ENCODE measurements around the gene HAT1.
"Not testable (repeated sequence)": the region's sequence is repeated elsewhere in the genome, so short reads cannot be mapped to it uniquely, and the experiment has no call there.

HAT1 gene

GRCh38 chr2:171922230-171923022, at the start of gene HAT1:
HAT1 (plus strand) TSS chr2:171922461; CDS start chr2:171922501, 40 bp downstream.
- in situ Hi-C loops (cut with HindIII; ENCODE audit: low sequenced_read_pairs) = no loop called here

- in situ Hi-C loops (cut with HindIII; ENCODE audit: low sequenced_read_pairs) = no loop called here
Measured at GRCh38 chr2:171874517-171874916, 47.7 kb upstream of the HAT1 start.

- in situ Hi-C loops (cut with HindIII; ENCODE audit: low sequenced_read_pairs) = no loop called here
Measured at GRCh38 chr2:171874963-171875362, 47.3 kb upstream of the HAT1 start.

GRCh38 chr2:171878481-171878993, 43.7 kb upstream of the HAT1 start:
- in situ Hi-C loops (cut with HindIII; ENCODE audit: low sequenced_read_pairs) = no loop called here

GRCh38 chr2:171879865-171880264, 42.4 kb upstream of the HAT1 start:
- in situ Hi-C loops (cut with HindIII; ENCODE audit: low sequenced_read_pairs) = no loop called here

GRCh38 chr2:171880774-171881173, 41.5 kb upstream of the HAT1 start:
- in situ Hi-C loops (cut with HindIII; ENCODE audit: low sequenced_read_pairs) = no loop called here

- in situ Hi-C loops (cut with HindIII; ENCODE audit: low sequenced_read_pairs) = no loop called here
Measured at GRCh38 chr2:171882089-171882769, 40.0 kb upstream of the HAT1 start.

- in situ Hi-C loops (cut with HindIII; ENCODE audit: low sequenced_read_pairs) = no loop called here
Measured at GRCh38 chr2:171883275-171883893, 38.9 kb upstream of the HAT1 start.

- in situ Hi-C loops (cut with HindIII; ENCODE audit: low sequenced_read_pairs) = no loop called here
Measured at GRCh38 chr2:171889333-171889732, 32.9 kb upstream of the HAT1 start.

- in situ Hi-C loops (cut with HindIII; ENCODE audit: low sequenced_read_pairs) = no loop called here
Measured at GRCh38 chr2:171889808-171890207, 32.5 kb upstream of the HAT1 start.

- in situ Hi-C loops (cut with HindIII; ENCODE audit: low sequenced_read_pairs) = no loop called here
Measured at GRCh38 chr2:171893196-171893823, 29.0 kb upstream of the HAT1 start.

GRCh38 chr2:171893824-171894611, 28.2 kb upstream of the HAT1 start, which contains the start of gene SLC25A12:
SLC25A12 (minus strand) TSS chr2:171894244; CDS start chr2:171894214, 30 bp downstream.
- in situ Hi-C loops (cut with HindIII; ENCODE audit: low sequenced_read_pairs) = no loop called here

GRCh38 chr2:171894612-171894947, 27.7 kb upstream of the HAT1 start:
- in situ Hi-C loops (cut with HindIII; ENCODE audit: low sequenced_read_pairs) = no loop called here

GRCh38 chr2:171895786-171896185, 26.5 kb upstream of the HAT1 start:
- in situ Hi-C loops (cut with HindIII; ENCODE audit: low sequenced_read_pairs) = no loop called here

GRCh38 chr2:171899623-171900282, 22.5 kb upstream of the HAT1 start:
- in situ Hi-C loops (cut with HindIII; ENCODE audit: low sequenced_read_pairs) = not testable (repeated sequence)

GRCh38 chr2:171902840-171903420, 19.3 kb upstream of the HAT1 start:
- in situ Hi-C loops (cut with HindIII; ENCODE audit: low sequenced_read_pairs) = no loop called here

- in situ Hi-C loops (cut with HindIII; ENCODE audit: low sequenced_read_pairs) = no loop called here
Measured at GRCh38 chr2:171908235-171908634, 14.0 kb upstream of the HAT1 start.

GRCh38 chr2:171909266-171909665, 13.0 kb upstream of the HAT1 start:
- in situ Hi-C loops (cut with HindIII; ENCODE audit: low sequenced_read_pairs) = no loop called here

- in situ Hi-C loops (cut with HindIII; ENCODE audit: low sequenced_read_pairs) = no loop called here
Measured at GRCh38 chr2:171910494-171910893, 11.8 kb upstream of the HAT1 start.

- in situ Hi-C loops (cut with HindIII; ENCODE audit: low sequenced_read_pairs) = no loop called here
Measured at GRCh38 chr2:171913517-171913916, 8.7 kb upstream of the HAT1 start.

Data from DLD1 (cell line).